Nephron (organoid): ENCODE measurements around the gene ZDHHC3.

Source experiments
- H3K27ac Mint-ChIP-seq, 3 experiments: 2 replicates each; pipeline ENCODE4 v1.8.0; 2020; ENCODE audit warnings: mixed read lengths in 3 of 3, mild to moderate bottlenecking in 2 of 3, moderate library complexity in 1 of 3
- H3K27me3 Mint-ChIP-seq: 2 replicates; pipeline ENCODE4 v1.8.0; 2021; ENCODE audit warnings: low read depth, mild to moderate bottlenecking, moderate library complexity, mixed read lengths
- H3K36me3 Mint-ChIP-seq: 2 replicates; pipeline ENCODE4 v1.8.0; 2020; ENCODE audit warnings: low read depth, mixed read lengths
- H3K4me1 Mint-ChIP-seq: 2 replicates; pipeline ENCODE4 v1.8.0; 2020; ENCODE audit warnings: mixed read lengths
- H3K4me3 Mint-ChIP-seq, 3 experiments: 2 replicates each; pipeline ENCODE4 v1.8.0; 2020; ENCODE audit warnings: mild to moderate bottlenecking in 3 of 3, mixed read lengths in 3 of 3, moderate library complexity in 2 of 3
- H3K9me3 Mint-ChIP-seq: 2 replicates; pipeline ENCODE4 v1.8.0; 2020; ENCODE audit warnings: mixed read lengths
- TF ChIP-seq, protein P1 (sequence below), 3 experiments: fragments of 200-600 bp; sonication (generic); IDR thresholded peaks; one replicate each; pipeline ENCODE4 v1.5.0; 2021; ENCODE audit warnings: antibody characterized with exemption in 3 of 3; ENCODE audit not compliant: unreplicated experiment in 3 of 3

ZDHHC3 gene

DNA sequence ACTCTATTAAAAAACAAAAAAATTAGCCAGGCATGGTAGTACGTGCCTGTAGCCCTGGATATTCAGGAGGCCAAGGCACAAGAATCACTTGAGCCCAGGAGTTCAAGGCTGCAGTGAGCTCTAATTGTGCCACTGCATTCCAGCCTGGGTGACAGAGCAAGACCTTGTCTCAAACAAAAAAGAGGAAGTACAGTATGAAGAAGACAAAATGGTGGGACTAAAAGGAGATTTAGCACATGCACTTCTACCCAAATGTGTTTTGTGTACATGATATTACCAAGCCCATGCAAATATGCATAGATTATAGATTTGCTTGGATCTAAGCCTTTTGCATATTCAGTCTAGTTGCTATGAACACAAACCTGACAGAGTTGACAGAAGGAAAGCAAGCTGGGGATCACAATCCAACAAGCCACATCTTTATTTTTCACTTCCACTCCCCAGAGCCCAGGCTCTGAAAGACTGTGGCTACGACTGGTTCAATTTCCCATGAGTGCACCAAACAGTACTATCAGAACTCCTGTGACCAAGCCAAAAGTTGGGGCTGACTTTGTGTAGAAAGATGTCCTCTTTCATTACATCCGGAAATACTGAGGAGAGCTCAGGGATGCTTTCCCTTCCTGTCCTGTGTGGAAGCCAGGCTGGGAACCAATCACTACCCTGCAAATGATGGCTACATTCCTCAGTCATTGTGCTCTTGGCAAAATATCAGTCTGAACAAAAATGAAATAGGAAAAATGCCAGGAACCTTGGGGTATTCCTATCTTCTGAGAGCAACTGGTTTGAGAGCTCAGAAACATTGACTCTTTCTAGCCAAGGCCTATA, 52.1 kb downstream of the ZDHHC3 start:
- peak overlapping the region in 2 of 3 experiments; percentile 59 to 60 for H3K27ac Mint-ChIP-seq
- no peaks in the 10 kb centered on the region for H3K9me3 Mint-ChIP-seq
- peaks cover 36% of the 10 kb centered on the region for H3K36me3 Mint-ChIP-seq
- TF ChIP-seq, protein P1, sequence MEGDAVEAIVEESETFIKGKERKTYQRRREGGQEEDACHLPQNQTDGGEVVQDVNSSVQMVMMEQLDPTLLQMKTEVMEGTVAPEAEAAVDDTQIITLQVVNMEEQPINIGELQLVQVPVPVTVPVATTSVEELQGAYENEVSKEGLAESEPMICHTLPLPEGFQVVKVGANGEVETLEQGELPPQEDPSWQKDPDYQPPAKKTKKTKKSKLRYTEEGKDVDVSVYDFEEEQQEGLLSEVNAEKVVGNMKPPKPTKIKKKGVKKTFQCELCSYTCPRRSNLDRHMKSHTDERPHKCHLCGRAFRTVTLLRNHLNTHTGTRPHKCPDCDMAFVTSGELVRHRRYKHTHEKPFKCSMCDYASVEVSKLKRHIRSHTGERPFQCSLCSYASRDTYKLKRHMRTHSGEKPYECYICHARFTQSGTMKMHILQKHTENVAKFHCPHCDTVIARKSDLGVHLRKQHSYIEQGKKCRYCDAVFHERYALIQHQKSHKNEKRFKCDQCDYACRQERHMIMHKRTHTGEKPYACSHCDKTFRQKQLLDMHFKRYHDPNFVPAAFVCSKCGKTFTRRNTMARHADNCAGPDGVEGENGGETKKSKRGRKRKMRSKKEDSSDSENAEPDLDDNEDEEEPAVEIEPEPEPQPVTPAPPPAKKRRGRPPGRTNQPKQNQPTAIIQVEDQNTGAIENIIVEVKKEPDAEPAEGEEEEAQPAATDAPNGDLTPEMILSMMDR (IDR thresholded peaks at IDR 0.05; ENCODE audit: unreplicated experiment in 3 of 3), result no peak
- no peaks in the 10 kb centered on the region for H3K27me3 Mint-ChIP-seq
- H3K4me1 Mint-ChIP-seq, result peaks cover 12% of the 10 kb centered on the region
- H3K4me3 Mint-ChIP-seq, result no peak overlapping the region

DNA sequence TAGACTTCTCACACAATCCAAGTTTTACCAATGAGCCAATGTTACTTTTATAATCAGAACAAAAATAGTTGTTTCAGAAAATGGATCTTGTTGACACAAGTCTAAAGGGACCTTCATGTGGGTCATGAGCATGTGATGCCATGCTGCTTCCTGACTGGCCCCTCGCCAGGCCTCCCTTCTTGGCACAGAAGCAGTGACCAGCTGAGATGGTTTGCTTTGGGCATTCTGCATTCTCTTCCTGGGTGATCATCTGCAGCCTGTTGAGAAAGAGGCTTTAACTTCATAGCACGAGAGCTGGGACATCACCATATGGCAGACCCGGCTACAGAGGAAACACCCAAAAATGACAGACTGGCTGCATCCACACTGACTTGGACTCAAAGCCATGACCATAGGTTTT, 55.9 kb downstream of the ZDHHC3 start:
- Mint-ChIP-seq H3K9me3 (no peaks in the 10 kb centered on the region), H3K36me3 (peaks cover 18% of the 10 kb centered on the region), H3K27me3 (no peaks in the 10 kb centered on the region), H3K4me1 (peaks cover 12% of the 10 kb centered on the region), H3K27ac (no peak overlapping the region), H3K4me3 (no peak overlapping the region)
- TF ChIP-seq, protein P1 (IDR thresholded peaks at IDR 0.05; ENCODE audit: unreplicated experiment in 3 of 3), result no peak

DNA sequence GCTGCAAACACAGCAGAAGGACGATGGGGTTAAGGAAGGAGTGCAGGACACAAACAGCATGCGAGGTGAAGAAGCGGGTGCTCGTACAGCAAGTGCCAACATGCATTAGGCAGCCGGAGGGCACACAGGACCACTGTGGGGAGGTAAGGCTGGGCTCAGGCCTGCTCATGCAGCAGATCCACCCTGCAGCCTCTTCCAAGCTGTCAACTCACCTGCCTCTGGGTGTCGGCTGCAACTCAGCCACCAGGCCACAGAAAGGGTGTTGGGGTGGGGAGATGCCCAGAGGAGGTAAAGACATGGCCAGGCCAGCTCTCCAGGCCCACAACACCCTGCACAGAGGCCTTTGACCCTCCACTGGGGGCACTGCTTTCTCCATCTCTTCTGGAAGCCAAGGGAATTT, 57.4 kb downstream of the ZDHHC3 start:
- no peak overlapping the region for H3K4me3 Mint-ChIP-seq
- H3K27ac Mint-ChIP-seq, result no peak overlapping the region
- peaks cover 13% of the 10 kb centered on the region for H3K36me3 Mint-ChIP-seq
- TF ChIP-seq, protein P1 (IDR thresholded peaks at IDR 0.05; ENCODE audit: unreplicated experiment in 3 of 3), result no peak
- H3K9me3 Mint-ChIP-seq, result no peaks in the 10 kb centered on the region
- no peaks in the 10 kb centered on the region for H3K27me3 Mint-ChIP-seq
- no peaks in the 10 kb centered on the region for H3K4me1 Mint-ChIP-seq

DNA sequence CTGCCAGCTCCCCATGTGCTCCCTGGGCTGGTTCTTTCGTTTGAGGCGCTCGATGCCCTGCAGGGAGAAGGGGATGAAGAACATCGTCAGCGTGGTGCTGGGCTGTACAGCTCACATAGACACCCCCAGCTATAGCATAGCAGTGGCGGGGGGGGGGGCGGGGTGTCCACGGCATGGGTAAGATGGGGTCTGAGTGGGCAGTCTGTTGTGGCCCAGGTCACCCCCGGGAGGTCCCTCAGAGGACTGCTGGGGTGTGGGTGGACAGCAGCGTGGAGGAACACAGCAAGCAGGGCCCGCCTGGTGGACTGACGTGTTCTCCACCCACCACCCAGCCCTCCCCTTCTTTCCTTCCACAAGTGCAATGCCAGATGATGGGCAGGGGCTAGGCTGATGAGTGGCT, 57.9 kb downstream of the ZDHHC3 start:
- no peak overlapping the region for H3K4me3 Mint-ChIP-seq
- H3K27ac Mint-ChIP-seq, result no peak overlapping the region
- no peaks in the 10 kb centered on the region for H3K27me3 Mint-ChIP-seq
- TF ChIP-seq, protein P1 (IDR thresholded peaks at IDR 0.05; ENCODE audit: unreplicated experiment in 3 of 3), result no peak
- H3K9me3 Mint-ChIP-seq, result no peaks in the 10 kb centered on the region
- H3K36me3 Mint-ChIP-seq, result peaks cover 13% of the 10 kb centered on the region
- H3K4me1 Mint-ChIP-seq, result no peaks in the 10 kb centered on the region

DNA sequence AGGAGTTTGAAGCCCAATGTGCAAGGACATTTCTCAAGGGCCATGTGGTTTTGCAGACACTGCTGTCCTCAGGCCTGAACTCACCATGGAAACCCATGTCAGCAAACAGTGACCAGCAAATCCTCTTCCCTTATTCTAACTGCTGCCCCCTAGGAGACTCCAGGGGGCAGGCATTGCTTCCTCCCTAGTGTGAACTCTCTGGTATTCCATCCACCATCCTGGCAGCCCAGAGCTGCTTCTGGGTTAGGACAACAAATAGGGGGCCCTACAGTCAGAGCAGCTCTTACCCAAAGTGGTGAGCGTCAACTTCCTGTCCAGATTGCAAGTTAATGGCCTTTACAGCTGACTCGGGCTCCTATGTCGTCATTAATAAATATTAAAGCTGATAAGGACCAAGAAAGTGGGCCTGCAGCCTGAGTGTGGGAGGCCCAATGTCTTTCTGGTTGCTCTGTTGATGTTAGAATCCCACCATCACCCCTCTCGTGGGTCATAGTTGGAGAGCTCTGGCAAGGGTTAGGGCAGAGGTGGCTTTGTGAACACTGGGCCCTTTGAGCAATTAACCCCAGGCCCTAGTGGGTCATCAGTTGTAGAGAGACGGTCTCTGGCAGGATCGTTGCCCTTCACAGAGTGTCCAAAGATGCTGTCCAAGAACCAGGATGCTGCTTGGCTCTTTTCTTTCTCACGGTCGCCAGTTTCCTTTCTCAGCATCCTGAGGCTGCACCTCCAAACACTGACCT, 60.1 kb downstream of the ZDHHC3 start:
- Mint-ChIP-seq H3K4me1 (no peaks in the 10 kb centered on the region), H3K9me3 (no peaks in the 10 kb centered on the region), H3K27ac (no peak overlapping the region), H3K27me3 (no peaks in the 10 kb centered on the region), H3K36me3 (peaks cover 13% of the 10 kb centered on the region), H3K4me3 (no peak overlapping the region)
- TF ChIP-seq, protein P1 (IDR thresholded peaks at IDR 0.05; ENCODE audit: unreplicated experiment in 3 of 3), result no peak
